Fibroblast of lung (primary cell): ENCODE measurements around the gene MYBPC2. TPM values are rescaled to one million over a fixed set of nuclear protein-coding genes. Genes with fewer than 3 reads are reported as not detected.

ENCODE experiments used
- DNase-seq, 2 donors: peaks; one replicate each; pipeline versions ENCODE4 v3.0.0 to v3.0.0-alpha.2; 2010; ENCODE audit warnings: low read depth in 2 of 2
- H2AFZ ChIP-seq: 2 replicates; pipeline ENCODE4 v1.5.1; 2012; ENCODE audit warnings: low read length, control low read depth, inconsistent platforms
- H3K27ac ChIP-seq: 2 replicates; pipeline ENCODE4 v1.5.1; 2011; ENCODE audit warnings: low read length, control low read depth; ENCODE audit not compliant: insufficient read depth
- H3K27me3 ChIP-seq: 2 replicates; pipeline ENCODE4 v1.5.1; 2011; ENCODE audit warnings: mild to moderate bottlenecking, low read length; ENCODE audit not compliant: control insufficient read depth, insufficient read depth
- H3K36me3 ChIP-seq: 2 replicates; pipeline ENCODE4 v1.5.1; 2011; ENCODE audit warnings: low read length; ENCODE audit not compliant: control insufficient read depth, insufficient read depth
- H3K4me1 ChIP-seq: 2 replicates; pipeline ENCODE4 v1.5.1; 2011; ENCODE audit warnings: low read length; ENCODE audit not compliant: control insufficient read depth, insufficient read depth; ENCODE audit errors: extremely low read depth
- H3K4me2 ChIP-seq: 2 replicates; pipeline ENCODE4 v1.5.1; 2011; ENCODE audit warnings: low read length, control low read depth; ENCODE audit not compliant: insufficient read depth; ENCODE audit errors: extremely low read depth
- H3K4me3 ChIP-seq, 4 experiments: fragments of 200-600 bp in 1 of 4; sonication (generic) in 1 of 4; replicated peaks in 1 of 4; 2 replicates each; pipeline ENCODE4 v1.5.1; 2011 to 2016; ENCODE audit warnings: low read length in 4 of 4, low read depth in 3 of 4, mild to moderate bottlenecking in 3 of 4, control low read depth in 2 of 4, inconsistent platforms in 1 of 4, mixed read lengths in 1 of 4; ENCODE audit not compliant: insufficient read depth in 1 of 4; ENCODE audit errors: control extremely low read depth in 1 of 4
- H3K79me2 ChIP-seq: 2 replicates; pipeline ENCODE4 v1.5.1; 2012; ENCODE audit warnings: mild to moderate bottlenecking, low read length, inconsistent platforms; ENCODE audit not compliant: control insufficient read depth, insufficient read depth
- H3K9ac ChIP-seq: 2 replicates; pipeline ENCODE4 v1.5.1; 2011; ENCODE audit warnings: mild to moderate bottlenecking, low read length, control low read depth; ENCODE audit not compliant: insufficient read depth
- H3K9me3 ChIP-seq: 2 replicates; pipeline ENCODE4 v1.5.1; 2012; ENCODE audit warnings: low read depth, low read length; ENCODE audit not compliant: control insufficient read depth, insufficient read depth
- H4K20me1 ChIP-seq: 2 replicates; pipeline ENCODE4 v1.5.1; 2011; ENCODE audit warnings: low read length; ENCODE audit not compliant: control insufficient read depth, insufficient read depth; ENCODE audit errors: extremely low read depth
- EZH2 ChIP-seq: IDR thresholded peaks from 2 replicates; pipeline ENCODE4 v1.5.1; 2012; ENCODE audit warnings: low read length, control low read depth, mild to moderate bottlenecking; ENCODE audit errors: missing control alignments
- polyA plus RNA-seq, 2 donors: library from polyadenylated mRNA; depleted of rRNA in 1 of 2; stranded (reverse) in 1 of 2; unstranded in 1 of 2; fragments of >200 nt; gene quantifications; 2 replicates each; pipeline ENCODE4 v1.2.1, GENCODE V29; 2011 to 2012; ENCODE audit warnings: missing spikeins in 1 of 2
- total RNA-seq: library from RNA; depleted of rRNA; stranded (reverse); fragments of >200 nt; gene quantifications from 2 replicates; pipeline ENCODE4 v1.2.1, GENCODE V29; 2014
- TF ChIP-seq, protein P1 (sequence below), 2 donors: IDR thresholded peaks in 1 of 2; conservative IDR thresholded peaks in 1 of 2; 1 replicate in 1 of 2; 2 replicates in 1 of 2; pipeline ENCODE4 v1.5.1; 2011 to 2012; ENCODE audit warnings: low read length in 2 of 2, control low read depth in 1 of 2, inconsistent platforms in 1 of 2, low read depth in 1 of 2, mild to moderate bottlenecking in 1 of 2

The MYBPC2 gene
- total and polyA plus RNA-seq, 2 donors (not counting 1 experiment from before 2014, with no cell fraction given), result under 0.01 TPM; not detected in 1

DNA sequence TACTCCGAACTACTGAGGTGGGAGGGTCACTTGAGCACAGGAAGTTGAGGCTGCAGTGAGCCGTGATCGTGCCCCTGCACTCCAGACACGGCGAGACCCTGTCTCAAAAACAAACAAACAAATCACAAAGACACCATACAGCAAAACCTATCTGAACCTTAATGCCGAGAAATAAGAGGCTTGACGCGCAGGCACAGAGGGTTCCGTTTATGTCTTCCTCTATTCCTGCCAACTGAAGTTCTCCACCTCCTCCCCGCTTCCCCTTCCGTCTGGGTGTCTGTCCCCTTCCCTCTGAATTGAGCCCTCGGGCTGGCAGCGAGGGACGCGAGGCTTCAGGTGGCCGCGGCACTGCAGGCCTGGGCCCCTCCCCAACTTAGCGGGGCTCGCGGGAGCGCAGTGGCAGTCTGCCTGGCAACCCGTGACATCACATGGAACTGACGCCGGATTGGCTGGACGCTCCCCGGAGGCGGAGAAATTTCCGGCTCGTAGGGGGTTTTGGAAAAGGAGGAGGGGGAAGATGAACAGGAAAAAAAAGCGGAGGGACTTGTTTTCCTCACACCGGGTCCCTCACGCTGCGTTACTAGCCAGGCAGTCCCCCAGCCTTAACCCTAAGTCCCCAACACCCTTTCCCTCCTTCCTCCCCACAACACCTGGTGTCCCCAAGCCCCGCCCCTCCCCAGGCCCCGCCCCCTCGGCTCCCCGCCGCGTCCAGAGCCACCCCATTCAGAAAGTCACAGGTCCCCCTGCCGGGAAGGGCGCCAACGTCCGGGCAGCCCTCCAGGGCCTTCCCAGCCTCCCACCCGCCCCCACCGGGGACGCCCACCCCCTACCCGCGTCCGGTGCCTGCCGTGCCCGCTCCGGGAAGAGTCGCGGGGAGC is 1.1 kb upstream of the MYBPC2 start:
- H3K4me1 ChIP-seq, result no peaks in the 10 kb centered on the region
- no peak overlapping the region for H3K27ac ChIP-seq
- peaks cover 22% of the 10 kb centered on the region for H3K27me3 ChIP-seq

DNA sequence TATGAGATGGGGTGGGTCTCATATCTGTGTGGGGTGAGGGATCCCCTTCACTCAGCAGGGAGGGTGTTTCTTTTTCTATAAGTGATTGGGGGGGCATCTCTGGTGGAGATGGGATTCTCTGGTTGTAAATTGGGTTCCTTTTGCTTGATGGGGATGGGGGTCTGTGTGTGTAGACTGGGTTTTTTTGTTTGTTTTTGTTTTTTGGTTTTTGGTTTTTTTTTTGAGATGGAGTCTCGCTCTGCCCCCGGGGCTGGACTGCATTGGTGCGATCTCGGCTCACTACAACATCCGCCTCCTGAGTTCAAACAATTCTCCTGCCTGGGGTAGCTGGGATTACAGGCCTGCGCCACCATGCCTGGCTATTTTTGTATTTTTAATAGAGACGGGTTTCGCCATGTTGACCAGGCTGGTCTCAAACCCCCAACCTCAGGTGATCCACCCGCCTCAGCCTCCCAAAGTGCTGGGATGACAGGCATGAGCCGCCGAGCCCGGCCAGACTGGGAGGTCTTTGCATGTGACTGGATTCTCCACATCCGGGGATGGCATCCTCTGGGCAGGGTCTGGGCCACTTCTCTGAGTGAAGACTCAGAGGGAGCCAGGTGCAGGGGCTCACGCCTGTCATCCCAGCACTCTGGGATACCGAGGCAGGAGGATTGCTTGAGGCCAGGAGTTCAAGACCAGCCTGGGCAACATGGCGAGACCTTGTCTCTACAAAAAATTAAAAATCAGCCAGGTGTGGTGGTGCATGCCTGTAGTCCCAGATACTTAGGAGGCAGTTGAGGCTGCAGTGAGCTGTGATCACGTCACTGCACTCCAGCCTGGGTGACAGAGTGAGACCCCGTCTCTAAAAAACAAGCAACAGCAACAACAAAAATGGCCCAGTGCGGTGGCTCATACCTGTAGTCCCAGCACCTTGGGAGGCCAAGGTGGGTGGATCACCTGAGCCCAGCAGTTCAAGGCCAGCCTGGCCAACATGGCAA is 799 bp downstream of the MYBPC2 start:
- Histone ChIP-seq H4K20me1 (no peaks in the 10 kb centered on the region), H3K4me1 (no peaks in the 10 kb centered on the region), H2AFZ (no peak overlapping the region), H3K9ac (no peak overlapping the region), H3K4me2 (no peak overlapping the region), H3K79me2 (no peaks in the 10 kb centered on the region), H3K27ac (no peak overlapping the region), H3K36me3 (no peaks in the 10 kb centered on the region), H3K27me3 (peaks cover 18% of the 10 kb centered on the region), H3K4me3 (no peak overlapping the region), H3K9me3 (no peaks in the 10 kb centered on the region)
- DNase-seq, result no peak
- TF ChIP-seq EZH2, result no peak

More for the DNA sequence above, 1.1 kb upstream of the MYBPC2 start:
- peak; percentile 43 for TF ChIP-seq EZH2
- TF ChIP-seq, protein P1, sequence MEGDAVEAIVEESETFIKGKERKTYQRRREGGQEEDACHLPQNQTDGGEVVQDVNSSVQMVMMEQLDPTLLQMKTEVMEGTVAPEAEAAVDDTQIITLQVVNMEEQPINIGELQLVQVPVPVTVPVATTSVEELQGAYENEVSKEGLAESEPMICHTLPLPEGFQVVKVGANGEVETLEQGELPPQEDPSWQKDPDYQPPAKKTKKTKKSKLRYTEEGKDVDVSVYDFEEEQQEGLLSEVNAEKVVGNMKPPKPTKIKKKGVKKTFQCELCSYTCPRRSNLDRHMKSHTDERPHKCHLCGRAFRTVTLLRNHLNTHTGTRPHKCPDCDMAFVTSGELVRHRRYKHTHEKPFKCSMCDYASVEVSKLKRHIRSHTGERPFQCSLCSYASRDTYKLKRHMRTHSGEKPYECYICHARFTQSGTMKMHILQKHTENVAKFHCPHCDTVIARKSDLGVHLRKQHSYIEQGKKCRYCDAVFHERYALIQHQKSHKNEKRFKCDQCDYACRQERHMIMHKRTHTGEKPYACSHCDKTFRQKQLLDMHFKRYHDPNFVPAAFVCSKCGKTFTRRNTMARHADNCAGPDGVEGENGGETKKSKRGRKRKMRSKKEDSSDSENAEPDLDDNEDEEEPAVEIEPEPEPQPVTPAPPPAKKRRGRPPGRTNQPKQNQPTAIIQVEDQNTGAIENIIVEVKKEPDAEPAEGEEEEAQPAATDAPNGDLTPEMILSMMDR (conservative IDR thresholded peaks at IDR 0.05 in 1 of 2, IDR thresholded peaks at IDR 0.05 in 1 of 2; ENCODE audit: low read depth in 1 of 2, low read length in 2 of 2), result no peak
- H3K79me2 ChIP-seq, result no peaks in the 10 kb centered on the region
- DNase-seq, result peak; percentile 53 to 63
- peak overlapping the region; percentile 43 for H3K9ac ChIP-seq
- peak overlapping the region; percentile 43 to 64 (median 55) for H3K4me3 ChIP-seq
- no peaks in the 10 kb centered on the region for H3K36me3 ChIP-seq
- peak overlapping the region; percentile 96 for H2AFZ ChIP-seq
- peak overlapping the region; percentile 96 for H3K4me2 ChIP-seq
- no peaks in the 10 kb centered on the region for H3K9me3 ChIP-seq
- H4K20me1 ChIP-seq, result no peaks in the 10 kb centered on the region

DNA sequence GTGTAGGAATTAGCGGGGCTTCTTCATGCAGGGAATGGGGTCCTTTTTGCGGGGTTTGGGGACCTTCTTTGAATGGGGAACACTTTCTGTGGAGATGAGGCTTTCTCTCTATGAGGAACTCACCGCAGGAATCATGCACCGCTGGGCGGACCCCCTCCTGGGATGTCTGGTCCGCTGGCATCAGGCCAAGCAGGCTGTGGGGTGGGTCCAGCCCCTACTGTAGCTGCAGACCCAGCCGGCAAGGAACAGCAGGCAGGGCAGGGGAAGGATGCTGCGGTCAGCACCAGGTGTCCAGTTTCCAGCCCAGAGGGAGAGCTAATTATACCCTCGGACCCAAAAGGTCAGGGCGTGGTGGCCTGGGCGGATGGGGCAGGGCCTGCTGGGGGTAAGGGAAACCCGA is 1.8 kb downstream of the MYBPC2 start:
- H3K36me3 ChIP-seq, result no peaks in the 10 kb centered on the region
- TF ChIP-seq, protein P1 (conservative IDR thresholded peaks at IDR 0.05 in 1 of 2, IDR thresholded peaks at IDR 0.05 in 1 of 2; ENCODE audit: low read depth in 1 of 2, low read length in 2 of 2), result no peak
- no peak for TF ChIP-seq EZH2
- no peaks in the 10 kb centered on the region for H3K79me2 ChIP-seq
- no peak overlapping the region for H3K9ac ChIP-seq
- H3K4me2 ChIP-seq, result no peak overlapping the region
- no peaks in the 10 kb centered on the region for H4K20me1 ChIP-seq
- no peak overlapping the region for H3K4me3 ChIP-seq
- no peak for DNase-seq
- no peaks in the 10 kb centered on the region for H3K4me1 ChIP-seq
- H3K9me3 ChIP-seq, result no peaks in the 10 kb centered on the region
- H2AFZ ChIP-seq, result no peak overlapping the region
- peaks cover 18% of the 10 kb centered on the region for H3K27me3 ChIP-seq
- H3K27ac ChIP-seq, result no peak overlapping the region
